GM23338 (cell line): ENCODE measurements around the gene TP53BP2. TPM values are rescaled to one million over a fixed set of nuclear protein-coding genes. Genes with fewer than 3 reads are reported as not detected.

Experiments
- ATAC-seq: fragments of 200-7000 bp; cut with Tn5 transposase; 3 replicates; pipeline ENCODE4 v1.9.1; 2020
- DNase-seq: peaks from one replicate; pipeline ENCODE4 v3.0.0-alpha.2; 2015; ENCODE audit warnings: low spot score
- H2AFZ ChIP-seq: fragments of 200-600 bp; sonication (generic); 2 replicates; pipeline ENCODE4 v1.8.0; 2016; ENCODE audit warnings: antibody characterized with exemption, mild to moderate bottlenecking, moderate library complexity
- H3F3A ChIP-seq: fragments of 200-600 bp; sonication (generic); replicated peaks from 2 replicates; pipeline ENCODE4 v1.8.0; 2017; ENCODE audit warnings: antibody characterized with exemption, mixed run types, low read depth
- H3K27ac ChIP-seq: fragments of 200-600 bp; sonication (generic); 2 replicates; pipeline ENCODE4 v1.6.1; 2016; ENCODE audit warnings: low read depth
- H3K27me3 ChIP-seq: fragments of 200-600 bp; sonication (generic); 2 replicates; pipeline ENCODE4 v1.8.0; 2016; ENCODE audit warnings: mild to moderate bottlenecking, mixed run types, moderate library complexity; ENCODE audit not compliant: insufficient read depth
- H3K36me3 ChIP-seq: fragments of 200-600 bp; sonication (generic); 2 replicates; pipeline ENCODE4 v1.8.0; 2016; ENCODE audit warnings: mild to moderate bottlenecking; ENCODE audit not compliant: insufficient read depth
- H3K4me1 ChIP-seq: fragments of 200-600 bp; sonication (generic); 2 replicates; pipeline ENCODE4 v1.8.0; 2016; ENCODE audit warnings: mild to moderate bottlenecking, moderate library complexity; ENCODE audit not compliant: insufficient read depth
- H3K4me2 ChIP-seq: fragments of 200-600 bp; sonication (generic); 2 replicates; pipeline ENCODE4 v1.7.1; 2017; ENCODE audit warnings: mixed run types
- H3K4me3 ChIP-seq: fragments of 200-600 bp; sonication (generic); 2 replicates; pipeline ENCODE4 v1.6.1; 2016; ENCODE audit warnings: mixed run types
- H3K79me2 ChIP-seq: fragments of 200-600 bp; sonication (generic); replicated peaks from 2 replicates; pipeline ENCODE4 v1.8.0; 2017; ENCODE audit warnings: mild to moderate bottlenecking; ENCODE audit not compliant: insufficient read depth
- H3K9me2 ChIP-seq: fragments of 200-600 bp; sonication (generic); 2 replicates; pipeline ENCODE4 v1.8.0; 2017; ENCODE audit not compliant: insufficient read depth
- H4K20me1 ChIP-seq: fragments of 200-600 bp; sonication (generic); replicated peaks from 2 replicates; pipeline ENCODE4 v1.8.0; 2017; ENCODE audit warnings: mild to moderate bottlenecking; ENCODE audit not compliant: insufficient read depth
- H3K27ac Mint-ChIP-seq: 2 replicates; pipeline ENCODE4 v1.8.0; 2020; ENCODE audit warnings: inconsistent platforms, mild to moderate bottlenecking, moderate library complexity, mixed read lengths
- H3K27me3 Mint-ChIP-seq: 3 replicates; pipeline ENCODE4 v1.8.0; 2022; ENCODE audit warnings: low read depth, mild to moderate bottlenecking, moderate library complexity, mixed read lengths, inconsistent platforms; ENCODE audit not compliant: insufficient read depth, poor library complexity
- H3K36me3 Mint-ChIP-seq: 3 replicates; pipeline ENCODE4 v1.8.0; 2021; ENCODE audit warnings: low read depth, mild to moderate bottlenecking, inconsistent platforms, moderate library complexity, mixed read lengths
- H3K4me1 Mint-ChIP-seq: 3 replicates; pipeline ENCODE4 v1.8.0; 2020; ENCODE audit warnings: mild to moderate bottlenecking, inconsistent platforms, mixed read lengths
- H3K4me3 Mint-ChIP-seq: 3 replicates; pipeline ENCODE4 v1.8.0; 2021; ENCODE audit warnings: moderate library complexity, mild to moderate bottlenecking, inconsistent platforms, mixed read lengths
- H3K9me3 Mint-ChIP-seq: 3 replicates; pipeline ENCODE4 v1.8.0; 2020; ENCODE audit warnings: moderate library complexity, mild to moderate bottlenecking, inconsistent platforms, mixed read lengths
- CREB1 ChIP-seq: fragments of 250-450 bp; sonication (Bioruptor Pico); IDR thresholded peaks from 2 replicates; pipeline ENCODE4 v1.5.0; 2020; ENCODE audit warnings: low read depth, mild to moderate bottlenecking, moderate library complexity
- CTCF ChIP-seq, 2 experiments: fragments of 200-600 bp in 1 of 2; sonication (generic) in 1 of 2; conservative IDR thresholded peaks; 2 replicates each; pipeline versions ENCODE4 v1.5.1 to v1.6.1; 2016 to 2017; ENCODE audit warnings: antibody characterized with exemption in 2 of 2, low read depth in 2 of 2, mild to moderate bottlenecking in 2 of 2, moderate library complexity in 1 of 2
- EZH2 ChIP-seq: fragments of 200-600 bp; sonication (generic); IDR thresholded peaks from one replicate; pipeline ENCODE4 v1.8.0; 2017; ENCODE audit warnings: antibody characterized with exemption, mild to moderate bottlenecking, low read depth; ENCODE audit not compliant: unreplicated experiment
- EZH2phosphoT487 ChIP-seq: fragments of 200-600 bp; sonication (generic); IDR thresholded peaks from one replicate; pipeline ENCODE4 v1.8.1; 2018; ENCODE audit warnings: antibody characterized with exemption; ENCODE audit not compliant: unreplicated experiment
- JUNB ChIP-seq: IDR thresholded peaks from one replicate; pipeline ENCODE4 v1.6.1; 2016; ENCODE audit warnings: antibody characterized with exemption; ENCODE audit not compliant: unreplicated experiment
- NANOG ChIP-seq: IDR thresholded peaks from 2 replicates; pipeline ENCODE4 v1.6.1; 2016; ENCODE audit warnings: antibody characterized with exemption, borderline replicate concordance
- POLR2AphosphoS5 ChIP-seq: IDR thresholded peaks from 2 replicates; pipeline ENCODE4 v1.6.1; 2016; ENCODE audit warnings: antibody characterized with exemption, low read depth
- REST ChIP-seq: IDR thresholded peaks from one replicate; pipeline ENCODE4 v1.6.1; 2018; ENCODE audit warnings: antibody characterized with exemption; ENCODE audit not compliant: unreplicated experiment
- STAT1 ChIP-seq: IDR thresholded peaks from one replicate; pipeline ENCODE4 v1.6.1; 2016; ENCODE audit warnings: antibody characterized with exemption; ENCODE audit not compliant: unreplicated experiment
- ZNF114 ChIP-seq: fragments of 250-450 bp; sonication (Bioruptor Pico); IDR thresholded peaks from 2 replicates; pipeline ENCODE4 v1.5.0; 2020; ENCODE audit warnings: mild to moderate bottlenecking, moderate library complexity
- ZNF331 ChIP-seq: fragments of 250-450 bp; sonication (Bioruptor Pico); IDR thresholded peaks from 2 replicates; pipeline ENCODE4 v1.5.0; 2020; ENCODE audit warnings: low read depth, mild to moderate bottlenecking, moderate library complexity
- polyA plus RNA-seq: library from polyadenylated mRNA; unstranded; fragments of >200 nt; fragmentation: Nextera tagmentation; extraction: Ambion mirVana; gene quantifications from 2 replicates; pipeline ENCODE4 v1.2.1, GENCODE V29; 2016
- total RNA-seq: library from RNA; depleted of rRNA; stranded (reverse); fragments of >200 nt; shearing (Covaris generic); gene quantifications from 2 replicates; pipeline ENCODE4 v1.2.3, GENCODE V29; 2014
- TF ChIP-seq, protein P1 (sequence below): IDR thresholded peaks from 2 replicates; pipeline ENCODE4 v1.6.1; 2016; ENCODE audit warnings: antibody characterized with exemption
- TF ChIP-seq, protein P2 (sequence below): fragments of 250-450 bp; sonication (Bioruptor Pico); IDR thresholded peaks from 2 replicates; pipeline ENCODE4 v1.5.0; 2020; ENCODE audit warnings: mild to moderate bottlenecking, moderate library complexity

Gene TP53BP2
- total and polyA plus RNA-seq, 2 experiments from 2014 or later = 10.1 to 32.9 TPM

- Mint-ChIP-seq H3K36me3 (peaks cover 59% of the 10 kb centered on the region), H3K27ac (no peak overlapping the region; the same call in 1 of the 2 replicates), H3K27me3 (peaks cover 5% of the 10 kb centered on the region), H3K4me3 (no peak overlapping the region), H3K9me3 (no peaks in the 10 kb centered on the region), H3K4me1 (peaks cover 11% of the 10 kb centered on the region)
- Histone ChIP-seq H3K4me1 (0 out of 2 replicates have a peak, but pooled peaks cover 7% of the 10 kb centered on the region), H4K20me1 (peaks cover 4% of the 10 kb centered on the region), H3F3A (no peaks in the 10 kb centered on the region), H3K27me3 (no peaks in the 10 kb centered on the region), H3K4me2 (no peak overlapping the region), H3K79me2 (no peaks in the 10 kb centered on the region), H3K4me3 (no peak overlapping the region), H2AFZ (no peak overlapping the region), H3K27ac (no peak overlapping the region), H3K36me3 (peaks cover 22% of the 10 kb centered on the region), H3K9me2 (no peaks in the 10 kb centered on the region)
- no peak for ATAC-seq
- no peak for TF ChIP-seq ZNF114
- TF ChIP-seq POLR2AphosphoS5 = no peak
- no peak for TF ChIP-seq REST
- TF ChIP-seq, protein P1, sequence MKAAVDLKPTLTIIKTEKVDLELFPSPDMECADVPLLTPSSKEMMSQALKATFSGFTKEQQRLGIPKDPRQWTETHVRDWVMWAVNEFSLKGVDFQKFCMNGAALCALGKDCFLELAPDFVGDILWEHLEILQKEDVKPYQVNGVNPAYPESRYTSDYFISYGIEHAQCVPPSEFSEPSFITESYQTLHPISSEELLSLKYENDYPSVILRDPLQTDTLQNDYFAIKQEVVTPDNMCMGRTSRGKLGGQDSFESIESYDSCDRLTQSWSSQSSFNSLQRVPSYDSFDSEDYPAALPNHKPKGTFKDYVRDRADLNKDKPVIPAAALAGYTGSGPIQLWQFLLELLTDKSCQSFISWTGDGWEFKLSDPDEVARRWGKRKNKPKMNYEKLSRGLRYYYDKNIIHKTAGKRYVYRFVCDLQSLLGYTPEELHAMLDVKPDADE = no peak
- no peak for TF ChIP-seq EZH2
- no peak for TF ChIP-seq CTCF (conservative IDR thresholded peaks at IDR 0.05; ENCODE audit: low read depth in 2 of 2)
- TF ChIP-seq STAT1 = no peak
- TF ChIP-seq JUNB = no peak
- TF ChIP-seq NANOG = no peak
- TF ChIP-seq EZH2phosphoT487 = no peak
- TF ChIP-seq, protein P2, sequence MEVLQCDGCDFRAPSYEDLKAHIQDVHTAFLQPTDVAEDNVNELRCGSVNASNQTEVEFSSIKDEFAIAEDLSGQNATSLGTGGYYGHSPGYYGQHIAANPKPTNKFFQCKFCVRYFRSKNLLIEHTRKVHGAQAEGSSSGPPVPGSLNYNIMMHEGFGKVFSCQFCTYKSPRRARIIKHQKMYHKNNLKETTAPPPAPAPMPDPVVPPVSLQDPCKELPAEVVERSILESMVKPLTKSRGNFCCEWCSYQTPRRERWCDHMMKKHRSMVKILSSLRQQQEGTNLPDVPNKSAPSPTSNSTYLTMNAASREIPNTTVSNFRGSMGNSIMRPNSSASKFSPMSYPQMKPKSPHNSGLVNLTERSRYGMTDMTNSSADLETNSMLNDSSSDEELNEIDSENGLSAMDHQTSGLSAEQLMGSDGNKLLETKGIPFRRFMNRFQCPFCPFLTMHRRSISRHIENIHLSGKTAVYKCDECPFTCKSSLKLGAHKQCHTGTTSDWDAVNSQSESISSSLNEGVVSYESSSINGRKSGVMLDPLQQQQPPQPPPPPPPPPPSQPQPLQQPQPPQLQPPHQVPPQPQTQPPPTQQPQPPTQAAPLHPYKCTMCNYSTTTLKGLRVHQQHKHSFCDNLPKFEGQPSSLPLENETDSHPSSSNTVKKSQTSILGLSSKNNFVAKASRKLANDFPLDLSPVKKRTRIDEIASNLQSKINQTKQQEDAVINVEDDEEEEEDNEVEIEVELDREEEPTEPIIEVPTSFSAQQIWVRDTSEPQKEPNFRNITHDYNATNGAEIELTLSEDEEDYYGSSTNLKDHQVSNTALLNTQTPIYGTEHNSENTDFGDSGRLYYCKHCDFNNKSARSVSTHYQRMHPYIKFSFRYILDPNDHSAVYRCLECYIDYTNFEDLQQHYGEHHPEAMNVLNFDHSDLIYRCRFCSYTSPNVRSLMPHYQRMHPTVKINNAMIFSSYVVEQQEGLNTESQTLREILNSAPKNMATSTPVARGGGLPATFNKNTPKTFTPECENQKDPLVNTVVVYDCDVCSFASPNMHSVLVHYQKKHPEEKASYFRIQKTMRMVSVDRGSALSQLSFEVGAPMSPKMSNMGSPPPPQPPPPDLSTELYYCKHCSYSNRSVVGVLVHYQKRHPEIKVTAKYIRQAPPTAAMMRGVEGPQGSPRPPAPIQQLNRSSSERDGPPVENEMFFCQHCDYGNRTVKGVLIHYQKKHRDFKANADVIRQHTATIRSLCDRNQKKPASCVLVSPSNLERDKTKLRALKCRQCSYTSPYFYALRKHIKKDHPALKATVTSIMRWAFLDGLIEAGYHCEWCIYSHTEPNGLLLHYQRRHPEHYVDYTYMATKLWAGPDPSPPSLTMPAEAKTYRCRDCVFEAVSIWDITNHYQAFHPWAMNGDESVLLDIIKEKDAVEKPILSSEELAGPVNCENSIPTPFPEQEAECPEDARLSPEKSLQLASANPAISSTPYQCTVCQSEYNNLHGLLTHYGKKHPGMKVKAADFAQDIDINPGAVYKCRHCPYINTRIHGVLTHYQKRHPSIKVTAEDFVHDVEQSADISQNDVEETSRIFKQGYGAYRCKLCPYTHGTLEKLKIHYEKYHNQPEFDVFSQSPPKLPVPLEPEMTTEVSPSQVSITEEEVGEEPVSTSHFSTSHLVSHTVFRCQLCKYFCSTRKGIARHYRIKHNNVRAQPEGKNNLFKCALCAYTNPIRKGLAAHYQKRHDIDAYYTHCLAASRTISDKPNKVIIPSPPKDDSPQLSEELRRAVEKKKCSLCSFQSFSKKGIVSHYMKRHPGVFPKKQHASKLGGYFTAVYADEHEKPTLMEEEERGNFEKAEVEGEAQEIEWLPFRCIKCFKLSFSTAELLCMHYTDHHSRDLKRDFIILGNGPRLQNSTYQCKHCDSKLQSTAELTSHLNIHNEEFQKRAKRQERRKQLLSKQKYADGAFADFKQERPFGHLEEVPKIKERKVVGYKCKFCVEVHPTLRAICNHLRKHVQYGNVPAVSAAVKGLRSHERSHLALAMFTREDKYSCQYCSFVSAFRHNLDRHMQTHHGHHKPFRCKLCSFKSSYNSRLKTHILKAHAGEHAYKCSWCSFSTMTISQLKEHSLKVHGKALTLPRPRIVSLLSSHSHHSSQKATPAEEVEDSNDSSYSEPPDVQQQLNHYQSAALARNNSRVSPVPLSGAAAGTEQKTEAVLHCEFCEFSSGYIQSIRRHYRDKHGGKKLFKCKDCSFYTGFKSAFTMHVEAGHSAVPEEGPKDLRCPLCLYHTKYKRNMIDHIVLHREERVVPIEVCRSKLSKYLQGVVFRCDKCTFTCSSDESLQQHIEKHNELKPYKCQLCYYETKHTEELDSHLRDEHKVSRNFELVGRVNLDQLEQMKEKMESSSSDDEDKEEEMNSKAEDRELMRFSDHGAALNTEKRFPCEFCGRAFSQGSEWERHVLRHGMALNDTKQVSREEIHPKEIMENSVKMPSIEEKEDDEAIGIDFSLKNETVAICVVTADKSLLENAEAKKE (CRISPR knock-in tag) = no peak
- no peak for TF ChIP-seq CREB1 (CRISPR knock-in tag)
- no peak for TF ChIP-seq ZNF331 (CRISPR knock-in tag)
- no peak for DNase-seq
Observed at GRCh38 chr1:223775711-223776074, 70.1 kb downstream of the TP53BP2 start.
